Measurements from ENCODE around the gene MRAP2.
"Not testable (repeated sequence)": the region's sequence is repeated elsewhere in the genome, so short reads cannot be mapped to it uniquely, and the experiment has no call there.

MRAP2 gene

DNA sequence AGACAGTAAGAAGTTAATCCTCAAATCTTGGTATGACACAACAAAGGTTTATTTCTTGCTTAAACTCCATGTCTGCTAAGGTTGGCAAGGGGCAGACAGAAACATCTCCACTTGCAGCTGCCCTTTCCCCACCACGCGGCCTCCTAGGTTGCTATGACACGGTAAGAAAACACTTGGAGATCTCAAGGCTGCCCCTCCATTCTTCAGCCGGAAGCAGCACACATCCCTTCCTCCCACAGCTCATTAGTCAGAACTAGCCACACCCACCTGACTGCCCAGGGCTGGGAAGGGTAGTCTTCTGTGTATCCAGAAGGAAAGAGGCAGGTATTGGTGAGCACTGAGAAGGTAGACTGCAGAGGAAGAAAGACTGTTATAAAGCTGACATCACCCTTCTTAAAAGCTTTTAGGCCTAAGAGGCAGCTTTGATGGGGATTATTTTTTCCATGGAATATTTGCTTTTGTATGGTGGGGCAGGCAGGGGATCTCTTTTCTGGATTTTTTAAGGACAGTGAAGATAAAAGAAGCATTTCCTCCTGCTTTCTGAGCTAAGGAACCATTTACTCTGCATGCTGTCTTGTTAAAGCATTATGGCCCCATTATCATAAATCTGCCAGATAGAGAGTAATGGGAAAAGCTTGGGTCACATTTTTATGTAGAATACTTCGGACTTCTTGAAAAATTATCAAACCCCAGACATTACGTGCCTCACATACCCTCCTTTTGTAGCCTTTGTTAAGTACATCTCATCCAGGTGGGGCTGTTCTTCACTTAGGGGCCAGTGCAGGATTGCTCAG lies 41.6 kb downstream of the MRAP2 start:
- no peak for DNase-seq (ENCODE audit: low read depth, low spot score)

- DNase-seq (ENCODE audit: low read depth, low spot score) = no peak
Measured at GRCh38 chr6:84077645-84078044, 44.1 kb downstream of the MRAP2 start.

- no peak for DNase-seq (ENCODE audit: low read depth, low spot score)
Measured at GRCh38 chr6:84078335-84078734, 44.8 kb downstream of the MRAP2 start.

DNA sequence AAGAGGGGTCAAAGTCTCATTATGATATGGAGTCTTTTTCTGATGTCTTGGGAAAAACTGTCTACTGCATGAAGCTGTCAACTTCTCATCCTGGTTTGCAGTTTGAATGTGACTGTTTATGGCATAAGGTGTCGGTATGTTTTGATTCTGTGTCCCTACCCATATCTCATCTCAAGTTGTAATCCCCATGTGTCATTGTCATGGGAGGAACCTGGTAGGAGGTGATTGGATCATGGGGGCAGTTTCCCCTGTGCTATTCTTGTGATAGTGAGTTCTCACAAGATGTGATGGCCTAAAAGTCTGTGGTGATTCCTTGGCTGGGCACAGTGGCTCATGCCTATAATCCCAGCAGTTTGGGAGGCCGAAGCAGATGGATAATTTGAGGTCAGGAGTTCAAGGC lies 47.6 kb downstream of the MRAP2 start:
- DNase-seq (ENCODE audit: low read depth, low spot score) = no peak

DNA sequence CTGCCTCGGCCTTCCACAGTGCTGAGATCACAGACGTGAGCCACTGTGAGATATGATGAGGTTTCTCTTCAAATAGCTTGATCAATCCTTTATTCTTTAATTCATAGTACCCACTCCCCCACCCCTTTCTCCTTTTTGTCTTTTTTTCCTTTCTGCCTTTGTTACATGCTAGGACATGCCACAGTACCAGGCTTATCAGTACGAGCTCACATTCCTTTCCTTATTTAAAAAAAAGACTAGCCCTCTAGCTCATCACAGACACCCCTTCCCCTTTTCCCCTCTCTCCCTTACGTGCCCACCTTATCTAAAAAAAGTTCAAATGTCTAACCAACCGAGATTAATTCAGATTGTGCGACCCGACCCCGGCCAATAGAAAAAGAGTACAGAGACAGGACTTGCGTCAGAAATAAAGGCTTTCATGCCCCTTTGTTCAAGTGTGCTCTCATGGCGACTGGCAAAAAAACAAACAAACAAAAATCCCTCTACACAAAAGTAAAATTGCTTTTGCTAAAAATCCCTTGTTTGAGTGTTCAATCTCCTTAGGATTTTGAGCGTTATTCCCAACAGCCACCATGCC lies 49.2 kb downstream of the MRAP2 start:
- no peak for DNase-seq (ENCODE audit: low read depth, low spot score)

- DNase-seq (ENCODE audit: low read depth, low spot score) = not testable (repeated sequence)
Measured at GRCh38 chr6:84084705-84085104, 51.1 kb downstream of the MRAP2 start.

DNA sequence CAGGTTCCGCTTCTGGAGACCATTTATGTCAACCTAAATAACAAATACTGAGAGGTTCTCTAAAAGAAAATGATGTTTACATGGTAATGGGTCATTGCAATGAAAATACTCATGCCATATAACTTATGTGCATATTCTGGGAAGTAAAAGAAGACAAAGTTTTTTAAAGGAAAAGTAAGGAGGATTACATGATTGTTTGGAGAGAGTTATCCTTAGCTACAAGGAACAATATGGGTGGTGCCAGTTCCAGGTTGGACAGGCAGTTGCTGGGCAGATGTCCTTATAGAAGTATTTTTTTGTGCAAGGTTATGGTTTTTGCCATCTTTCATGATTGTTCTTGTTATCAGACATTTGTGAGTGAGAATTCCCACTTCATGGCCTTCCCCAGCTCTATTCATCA lies 52.5 kb downstream of the MRAP2 start:
- DNase-seq (ENCODE audit: low read depth, low spot score) = no peak

GRCh38 chr6:84086545-84087429 lies 53.2 kb downstream of the MRAP2 start:
- no peak for DNase-seq (ENCODE audit: low read depth, low spot score)

DNA sequence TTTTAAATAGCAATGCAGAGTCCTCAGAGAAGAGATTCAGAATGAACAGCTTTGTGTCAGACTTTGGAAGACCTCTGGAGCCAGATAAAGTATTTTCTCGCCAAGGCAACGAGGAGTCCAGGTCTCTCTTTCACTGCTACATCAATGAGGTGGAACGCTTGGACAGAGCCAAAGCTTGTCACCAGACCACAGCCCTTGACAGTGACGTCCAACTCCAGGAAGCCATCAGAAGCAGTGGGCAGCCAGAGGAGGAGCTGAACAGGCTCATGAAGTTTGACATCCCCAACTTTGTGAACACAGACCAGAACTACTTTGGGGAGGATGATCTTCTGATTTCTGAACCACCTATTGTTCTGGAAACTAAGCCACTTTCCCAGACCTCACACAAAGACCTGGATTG lies 55.5 kb downstream of the MRAP2 start:
- DNase-seq (ENCODE audit: low read depth, low spot score) = no peak

- DNase-seq (ENCODE audit: low read depth, low spot score) = no peak
Measured at GRCh38 chr6:84089552-84089951, 56.0 kb downstream of the MRAP2 start.

DNA sequence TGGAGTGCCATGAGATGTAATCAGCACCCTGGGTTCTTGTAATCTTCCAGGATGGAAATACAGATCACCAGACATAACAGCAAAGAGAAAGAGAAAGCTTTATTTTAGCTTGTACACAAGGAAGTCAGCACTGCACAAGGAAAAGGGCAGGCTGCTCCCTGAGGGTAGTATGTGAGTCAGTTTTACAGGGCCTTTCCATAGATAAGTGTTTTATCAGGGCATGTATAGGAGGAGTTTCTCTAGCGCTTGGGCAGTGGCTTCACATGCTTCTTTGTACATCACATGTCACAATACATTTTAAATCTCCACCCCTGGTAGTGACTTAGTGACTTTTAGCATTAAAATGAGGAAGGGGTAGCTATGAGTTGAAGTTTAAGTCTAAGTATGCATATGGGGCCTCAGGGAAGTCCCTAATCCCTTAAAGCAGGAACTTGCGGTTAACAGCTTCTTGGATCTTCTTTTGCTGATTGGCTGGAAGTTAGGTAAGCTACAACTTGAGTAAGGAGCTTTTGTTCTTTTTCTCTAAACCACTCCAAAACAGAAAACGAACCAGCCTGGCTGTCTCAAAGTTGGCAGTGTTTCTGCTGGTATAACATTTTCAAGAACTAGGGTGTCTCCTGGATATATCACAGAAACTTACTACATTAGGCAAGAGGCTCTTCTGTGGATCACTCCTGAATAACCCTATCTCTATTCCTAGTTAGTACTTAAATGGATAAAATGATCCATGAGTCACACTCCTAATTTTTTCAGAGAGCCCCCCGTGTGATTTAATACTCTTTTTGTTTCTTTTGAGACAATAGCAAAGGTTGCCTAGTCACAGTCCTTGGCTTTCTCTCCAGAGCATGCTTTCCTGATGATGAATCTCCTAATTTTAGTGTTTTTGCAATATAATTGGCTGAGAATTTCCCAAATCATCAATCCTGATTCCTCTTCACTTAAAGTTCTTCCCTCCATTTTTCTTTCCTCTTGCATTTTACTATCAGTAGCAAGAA lies 60.2 kb downstream of the MRAP2 start:
- no peak for DNase-seq (ENCODE audit: low read depth, low spot score)

DNA sequence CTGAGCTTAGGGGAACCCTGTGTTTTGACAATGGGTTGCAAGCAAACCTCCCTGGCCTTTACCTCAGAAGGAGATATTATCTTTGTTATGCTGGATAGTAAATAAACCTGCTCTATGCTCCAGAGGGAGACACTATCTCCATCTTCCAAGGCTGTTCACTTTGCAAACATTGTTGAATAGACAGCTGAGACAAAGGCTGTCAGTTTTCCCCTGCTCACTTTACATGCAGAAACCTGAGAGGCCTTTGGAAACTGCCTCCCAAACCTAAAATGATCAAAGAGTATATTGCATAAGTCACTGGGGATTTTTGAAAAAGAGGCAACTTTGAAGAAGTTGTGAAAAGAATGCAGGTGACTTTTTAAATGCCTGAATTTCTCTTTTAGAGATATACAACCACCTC lies 61.6 kb downstream of the MRAP2 start:
- no peak for DNase-seq (ENCODE audit: low read depth, low spot score)

DNA sequence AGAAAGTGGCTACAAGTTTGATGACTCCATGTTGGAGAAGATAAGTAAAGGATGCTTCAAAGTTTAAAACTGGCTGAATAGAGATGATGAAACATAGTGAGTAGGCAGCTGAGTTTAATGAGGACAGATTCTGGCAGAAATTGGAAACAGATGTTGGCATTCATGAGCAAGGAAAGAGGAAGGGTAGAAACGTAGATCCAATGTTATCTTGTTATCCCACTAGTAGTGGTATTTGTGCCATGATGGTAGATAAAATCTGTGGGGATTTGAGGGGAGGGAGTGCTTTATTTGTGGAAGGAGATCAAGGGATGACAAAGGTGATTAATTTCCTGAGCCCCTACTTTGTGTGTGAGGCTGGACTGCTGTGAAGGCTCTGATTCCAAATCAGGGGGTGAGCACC lies 69.5 kb downstream of the MRAP2 start:
- DNase-seq (ENCODE audit: low read depth, low spot score) = no peak

DNA sequence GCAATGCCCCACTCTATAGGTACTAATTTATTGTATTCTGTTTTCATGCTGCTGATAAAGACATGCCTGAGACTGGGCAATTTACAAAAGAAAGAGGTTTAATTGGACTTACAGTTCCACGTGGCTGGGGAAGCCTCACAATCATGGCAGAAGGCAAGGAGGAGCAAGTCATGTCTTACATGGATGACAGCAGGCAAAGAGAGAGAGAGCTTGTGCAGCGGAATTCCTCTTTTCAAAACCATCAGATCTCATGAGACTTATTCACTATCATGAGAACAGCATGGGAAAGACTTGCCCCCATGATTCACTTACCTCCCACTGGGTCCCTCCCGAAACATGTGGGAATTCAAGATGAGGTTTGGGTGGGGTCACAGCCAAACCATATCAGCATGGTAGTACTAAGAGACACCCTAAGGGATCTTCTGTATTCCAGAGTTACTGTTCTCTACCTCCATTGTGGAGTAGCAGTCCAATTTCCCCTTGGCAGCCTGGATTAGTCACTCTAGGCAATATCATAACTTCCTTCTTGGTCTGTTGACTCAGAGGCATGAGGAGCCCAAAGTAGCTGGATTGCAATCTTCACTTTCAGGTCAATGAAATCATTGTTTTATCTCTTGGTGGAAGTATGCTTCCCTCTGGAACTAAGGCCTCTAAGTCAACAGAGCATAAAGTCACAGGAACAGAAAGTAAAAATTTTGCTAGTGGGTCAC lies 71.8 kb downstream of the MRAP2 start:
- DNase-seq (ENCODE audit: low read depth, low spot score) = not testable (repeated sequence)

- DNase-seq (ENCODE audit: low read depth, low spot score) = no peak
Measured at GRCh38 chr6:84107495-84107894, 73.9 kb downstream of the MRAP2 start.

DNA sequence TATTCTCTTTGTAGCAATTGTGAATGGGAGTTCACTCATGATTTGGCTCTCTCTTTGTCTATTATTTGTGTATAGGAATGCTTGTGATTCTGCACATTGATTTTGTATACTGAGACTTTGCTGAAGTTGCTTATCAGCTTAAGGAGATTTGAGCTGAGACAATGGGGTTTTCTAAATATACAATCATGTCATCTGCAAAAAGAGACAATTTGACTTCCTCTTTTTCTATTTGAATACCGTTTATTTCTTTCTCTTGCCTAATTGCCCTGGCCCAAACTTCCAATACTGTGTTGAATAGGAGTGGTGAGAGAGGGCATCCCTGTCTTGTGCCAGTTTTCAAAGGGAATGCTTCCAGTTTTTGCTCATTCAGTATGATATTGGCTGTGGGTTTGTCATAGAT lies 77.8 kb downstream of the MRAP2 start:
- DNase-seq (ENCODE audit: low read depth, low spot score) = not testable (repeated sequence)

GRCh38 chr6:84114933-84115594 lies 81.5 kb downstream of the MRAP2 start:
- not testable (repeated sequence) for DNase-seq (ENCODE audit: low read depth, low spot score)

- no peak for DNase-seq (ENCODE audit: low read depth, low spot score)
Measured at GRCh38 chr6:84118191-84118590, 84.6 kb downstream of the MRAP2 start.

GRCh38 chr6:84119277-84119676 lies 85.7 kb downstream of the MRAP2 start:
- no peak for DNase-seq (ENCODE audit: low read depth, low spot score)

- DNase-seq (ENCODE audit: low read depth, low spot score) = no peak
Measured at GRCh38 chr6:84123186-84123585, 89.6 kb downstream of the MRAP2 start.
